Uterus (tissue), 2 donors: ENCODE data around the gene UBIAD1.

ENCODE experiments used
- CTCF ChIP-seq, 4 experiments: fragments of 200-600 bp in 2 of 4; fragments of 450-650 bp in 2 of 4; sonication (generic) in 2 of 4; IDR thresholded peaks; one replicate each; pipeline ENCODE4 v1.5.1; 2016 to 2019; ENCODE audit warnings: antibody characterized with exemption in 4 of 4, mild to moderate bottlenecking in 2 of 4, moderate library complexity in 1 of 4
- POLR2A ChIP-seq, 2 donors: fragments of 450-650 bp; IDR thresholded peaks; one replicate each; pipeline ENCODE4 v1.6.1; 2016; ENCODE audit warnings: antibody characterized with exemption in 2 of 2, mild to moderate bottlenecking in 1 of 2, moderate library complexity in 1 of 2

GRCh38 chr1:11307852-11308251, 34.9 kb downstream of the UBIAD1 start:
- no peak for TF ChIP-seq POLR2A (IDR thresholded peaks at IDR 0.05)
- no peak for TF ChIP-seq CTCF (IDR thresholded peaks at IDR 0.05)
